ENCODE data around the gene TTC17.

TTC17 gene

DNA sequence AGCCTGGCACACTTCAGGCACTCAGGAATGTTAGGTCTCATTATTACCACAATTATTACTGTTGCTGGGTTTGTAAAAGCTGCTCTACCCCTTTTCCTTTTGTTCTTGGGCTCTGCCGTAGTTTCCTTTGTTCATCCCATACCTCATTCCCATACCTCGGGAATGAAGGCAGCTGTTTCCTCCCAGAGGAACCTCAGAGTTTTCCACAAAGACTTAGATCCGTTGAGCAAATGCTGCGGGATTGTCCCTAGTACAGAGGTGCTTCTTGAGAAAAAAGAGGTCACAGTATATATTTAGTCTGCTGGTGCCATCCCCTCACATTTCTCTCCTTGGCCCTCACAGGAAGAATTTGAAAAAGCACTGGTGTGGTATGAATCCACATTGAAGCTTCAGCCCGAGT is 134.7 kb downstream of the TTC17 start:
- Histone ChIP-seq H3K4me3 (ENCODE audit: insufficient read depth, low read depth, low read length, poor library complexity, severe bottlenecking) (no peak overlapping the region), H3K9me3 (ENCODE audit: control insufficient read depth, low read length) (no peaks in the 10 kb centered on the region), H3K27me3 (replicated peaks; ENCODE audit: control insufficient read depth, insufficient read depth, low read length, poor library complexity, severe bottlenecking) (no peaks in the 10 kb centered on the region), H3K4me1 (ENCODE audit: control insufficient read depth, insufficient read depth, low read length, poor library complexity, severe bottlenecking) (no peaks in the 10 kb centered on the region), H3K36me3 (ENCODE audit: control insufficient read depth, insufficient read depth, low read length) (peaks cover 40% of the 10 kb centered on the region), H3K27ac (ENCODE audit: insufficient read depth, low read length, poor library complexity, severe bottlenecking) (no peak overlapping the region)
- DNase-seq: no peak

DNA sequence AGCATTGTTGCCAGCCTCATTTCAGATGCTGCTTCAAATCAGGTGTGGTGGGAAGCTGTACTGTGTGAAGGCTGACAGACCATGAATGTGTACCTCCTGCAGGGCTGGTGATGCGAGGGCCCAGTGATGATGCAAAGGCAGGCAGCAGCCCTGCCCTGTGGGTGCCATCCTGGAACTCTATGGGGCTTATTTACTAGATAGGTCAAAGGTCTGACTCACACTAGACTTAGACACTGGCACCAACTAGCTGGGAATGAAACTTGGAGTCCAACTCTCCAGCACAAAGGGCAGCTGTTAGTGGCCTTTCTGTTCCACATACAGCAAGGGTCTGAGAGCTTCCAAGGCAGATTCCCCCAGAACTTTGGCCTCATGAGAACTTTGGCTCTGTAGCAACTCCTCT is 138.4 kb downstream of the TTC17 start:
- no peak overlapping the region for H3K27ac ChIP-seq (ENCODE audit: insufficient read depth, low read length, poor library complexity, severe bottlenecking)
- no peaks in the 10 kb centered on the region for H3K9me3 ChIP-seq (ENCODE audit: control insufficient read depth, low read length)
- no peaks in the 10 kb centered on the region for H3K27me3 ChIP-seq (replicated peaks; ENCODE audit: control insufficient read depth, insufficient read depth, low read length, poor library complexity, severe bottlenecking)
- H3K4me1 ChIP-seq (ENCODE audit: control insufficient read depth, insufficient read depth, low read length, poor library complexity, severe bottlenecking): no peaks in the 10 kb centered on the region
- DNase-seq: no peak
- H3K36me3 ChIP-seq (ENCODE audit: control insufficient read depth, insufficient read depth, low read length): peaks cover 23% of the 10 kb centered on the region
- no peak overlapping the region for H3K4me3 ChIP-seq (ENCODE audit: insufficient read depth, low read depth, low read length, poor library complexity, severe bottlenecking)

- peaks cover 10% of the 10 kb centered on the region for H3K36me3 ChIP-seq (ENCODE audit: control insufficient read depth, insufficient read depth, low read length)
- H3K27me3 ChIP-seq (replicated peaks; ENCODE audit: control insufficient read depth, insufficient read depth, low read length, poor library complexity, severe bottlenecking): no peaks in the 10 kb centered on the region
- no peaks in the 10 kb centered on the region for H3K4me1 ChIP-seq (ENCODE audit: control insufficient read depth, insufficient read depth, low read length, poor library complexity, severe bottlenecking)
- no peak overlapping the region for H3K4me3 ChIP-seq (ENCODE audit: insufficient read depth, low read depth, low read length, poor library complexity, severe bottlenecking)
- no peak for DNase-seq
- no peaks in the 10 kb centered on the region for H3K9me3 ChIP-seq (ENCODE audit: control insufficient read depth, low read length)
- no peak overlapping the region for H3K27ac ChIP-seq (ENCODE audit: insufficient read depth, low read length, poor library complexity, severe bottlenecking)
Measured at GRCh38 chr11:43498561-43498960, 139.8 kb downstream of the TTC17 start.

GRCh38 chr11:43503417-43503816 is 144.7 kb downstream of the TTC17 start:
- Histone ChIP-seq H3K4me3 (ENCODE audit: insufficient read depth, low read depth, low read length, poor library complexity, severe bottlenecking) (no peak overlapping the region), H3K27me3 (replicated peaks; ENCODE audit: control insufficient read depth, insufficient read depth, low read length, poor library complexity, severe bottlenecking) (no peaks in the 10 kb centered on the region), H3K27ac (ENCODE audit: insufficient read depth, low read length, poor library complexity, severe bottlenecking) (no peak overlapping the region), H3K9me3 (ENCODE audit: control insufficient read depth, low read length) (no peaks in the 10 kb centered on the region), H3K4me1 (ENCODE audit: control insufficient read depth, insufficient read depth, low read length, poor library complexity, severe bottlenecking) (no peaks in the 10 kb centered on the region), H3K36me3 (ENCODE audit: control insufficient read depth, insufficient read depth, low read length) (no peaks in the 10 kb centered on the region)
- no peak for DNase-seq

DNA sequence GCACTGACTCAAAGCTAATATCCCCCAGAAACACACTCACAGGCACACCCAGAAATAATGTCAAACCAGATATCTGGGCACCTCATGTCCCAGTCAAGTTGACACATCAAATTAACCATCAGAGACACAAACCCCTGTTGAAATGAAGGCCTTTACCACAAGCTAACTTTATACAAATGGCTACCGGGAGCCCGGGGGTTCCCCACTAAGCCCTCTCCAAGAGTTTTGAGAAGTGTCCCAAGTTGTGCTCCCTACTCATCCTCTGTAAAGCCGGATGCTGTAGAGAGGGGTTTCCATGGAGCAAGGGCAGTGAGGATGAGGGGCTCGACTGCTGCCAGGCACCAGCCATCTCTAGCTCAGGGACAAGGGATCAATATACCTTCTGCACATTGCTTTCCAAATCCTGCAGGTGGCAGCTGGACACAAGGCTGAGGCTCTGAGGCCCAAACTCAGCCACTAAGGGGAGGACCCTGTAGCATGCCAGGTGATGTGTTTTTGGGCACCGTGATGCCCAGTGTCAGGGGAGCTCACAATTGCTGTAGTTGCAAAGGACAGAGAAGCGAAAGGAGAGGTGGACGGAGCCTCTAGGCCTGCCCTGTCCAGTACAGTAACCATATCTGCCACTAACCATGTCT is 145.7 kb downstream of the TTC17 start:
- Histone ChIP-seq H3K4me3 (ENCODE audit: insufficient read depth, low read depth, low read length, poor library complexity, severe bottlenecking) (no peak overlapping the region), H3K27me3 (replicated peaks; ENCODE audit: control insufficient read depth, insufficient read depth, low read length, poor library complexity, severe bottlenecking) (no peaks in the 10 kb centered on the region), H3K9me3 (ENCODE audit: control insufficient read depth, low read length) (no peaks in the 10 kb centered on the region), H3K36me3 (ENCODE audit: control insufficient read depth, insufficient read depth, low read length) (no peaks in the 10 kb centered on the region), H3K27ac (ENCODE audit: insufficient read depth, low read length, poor library complexity, severe bottlenecking) (no peak overlapping the region), H3K4me1 (ENCODE audit: control insufficient read depth, insufficient read depth, low read length, poor library complexity, severe bottlenecking) (no peaks in the 10 kb centered on the region)
- no peak for DNase-seq

- Histone ChIP-seq H3K4me3 (ENCODE audit: insufficient read depth, low read depth, low read length, poor library complexity, severe bottlenecking) (no peak overlapping the region), H3K27ac (ENCODE audit: insufficient read depth, low read length, poor library complexity, severe bottlenecking) (no peak overlapping the region), H3K9me3 (ENCODE audit: control insufficient read depth, low read length) (no peaks in the 10 kb centered on the region), H3K36me3 (ENCODE audit: control insufficient read depth, insufficient read depth, low read length) (no peaks in the 10 kb centered on the region), H3K4me1 (ENCODE audit: control insufficient read depth, insufficient read depth, low read length, poor library complexity, severe bottlenecking) (no peaks in the 10 kb centered on the region), H3K27me3 (replicated peaks; ENCODE audit: control insufficient read depth, insufficient read depth, low read length, poor library complexity, severe bottlenecking) (no peaks in the 10 kb centered on the region)
- DNase-seq: no peak
Measured at GRCh38 chr11:43505171-43505570, 146.5 kb downstream of the TTC17 start.

DNA sequence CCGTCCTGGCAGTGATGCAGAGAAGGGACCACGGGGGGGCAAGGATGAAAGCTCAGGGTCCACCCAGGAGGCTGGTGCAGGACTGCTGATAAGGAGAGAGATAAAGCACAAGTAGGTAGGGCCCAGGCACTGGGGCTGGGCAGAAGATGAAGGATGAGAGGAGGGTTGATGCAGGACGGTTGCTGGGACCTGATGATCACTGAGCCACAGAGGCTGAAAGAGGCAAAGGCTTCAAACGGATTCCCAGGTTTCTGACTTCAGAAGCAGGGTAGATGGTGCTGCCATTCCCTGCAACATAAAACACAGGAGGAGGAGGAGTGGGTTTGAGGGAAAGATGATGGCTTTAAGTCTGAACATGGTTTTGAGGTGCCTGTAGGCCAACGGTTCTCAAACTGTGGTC is 148.5 kb downstream of the TTC17 start:
- Histone ChIP-seq H3K9me3 (ENCODE audit: control insufficient read depth, low read length) (no peaks in the 10 kb centered on the region), H3K27ac (ENCODE audit: insufficient read depth, low read length, poor library complexity, severe bottlenecking) (no peak overlapping the region), H3K4me3 (ENCODE audit: insufficient read depth, low read depth, low read length, poor library complexity, severe bottlenecking) (no peak overlapping the region), H3K36me3 (ENCODE audit: control insufficient read depth, insufficient read depth, low read length) (no peaks in the 10 kb centered on the region), H3K27me3 (replicated peaks; ENCODE audit: control insufficient read depth, insufficient read depth, low read length, poor library complexity, severe bottlenecking) (no peaks in the 10 kb centered on the region), H3K4me1 (ENCODE audit: control insufficient read depth, insufficient read depth, low read length, poor library complexity, severe bottlenecking) (no peaks in the 10 kb centered on the region)
- no peak for DNase-seq

- no peak for DNase-seq
- Histone ChIP-seq H3K9me3 (ENCODE audit: control insufficient read depth, low read length) (no peaks in the 10 kb centered on the region), H3K27me3 (replicated peaks; ENCODE audit: control insufficient read depth, insufficient read depth, low read length, poor library complexity, severe bottlenecking) (no peaks in the 10 kb centered on the region), H3K4me3 (ENCODE audit: insufficient read depth, low read depth, low read length, poor library complexity, severe bottlenecking) (no peak overlapping the region), H3K36me3 (ENCODE audit: control insufficient read depth, insufficient read depth, low read length) (no peaks in the 10 kb centered on the region), H3K4me1 (ENCODE audit: control insufficient read depth, insufficient read depth, low read length, poor library complexity, severe bottlenecking) (no peaks in the 10 kb centered on the region), H3K27ac (ENCODE audit: insufficient read depth, low read length, poor library complexity, severe bottlenecking) (no peak overlapping the region)
Measured at GRCh38 chr11:43508511-43508918, 149.8 kb downstream of the TTC17 start.

GRCh38 chr11:43511959-43512358 is 153.2 kb downstream of the TTC17 start:
- no peak for DNase-seq
- Histone ChIP-seq H3K4me1 (ENCODE audit: control insufficient read depth, insufficient read depth, low read length, poor library complexity, severe bottlenecking) (no peaks in the 10 kb centered on the region), H3K9me3 (ENCODE audit: control insufficient read depth, low read length) (no peaks in the 10 kb centered on the region), H3K27me3 (replicated peaks; ENCODE audit: control insufficient read depth, insufficient read depth, low read length, poor library complexity, severe bottlenecking) (no peaks in the 10 kb centered on the region), H3K4me3 (ENCODE audit: insufficient read depth, low read depth, low read length, poor library complexity, severe bottlenecking) (no peak overlapping the region), H3K27ac (ENCODE audit: insufficient read depth, low read length, poor library complexity, severe bottlenecking) (no peak overlapping the region), H3K36me3 (ENCODE audit: control insufficient read depth, insufficient read depth, low read length) (no peaks in the 10 kb centered on the region)

GRCh38 chr11:43515090-43515489 is 156.4 kb downstream of the TTC17 start:
- Histone ChIP-seq H3K27ac (ENCODE audit: insufficient read depth, low read length, poor library complexity, severe bottlenecking) (no peak overlapping the region), H3K4me1 (ENCODE audit: control insufficient read depth, insufficient read depth, low read length, poor library complexity, severe bottlenecking) (no peaks in the 10 kb centered on the region), H3K4me3 (ENCODE audit: insufficient read depth, low read depth, low read length, poor library complexity, severe bottlenecking) (no peak overlapping the region), H3K36me3 (ENCODE audit: control insufficient read depth, insufficient read depth, low read length) (no peaks in the 10 kb centered on the region), H3K27me3 (replicated peaks; ENCODE audit: control insufficient read depth, insufficient read depth, low read length, poor library complexity, severe bottlenecking) (no peaks in the 10 kb centered on the region), H3K9me3 (ENCODE audit: control insufficient read depth, low read length) (no peaks in the 10 kb centered on the region)
- no peak for DNase-seq
